Limb (tissue), 2 donors: ENCODE results near the gene GNG2.
A peak's percentile ranks its signal among the peaks of the same experiment; 100 is the strongest.

Source experiments
- DNase-seq, 2 donors: peaks; one replicate each; pipeline ENCODE4 v3.0.0-alpha.2; 2016; ENCODE audit errors: extremely low spot score in 2 of 2

GNG2 gene

GRCh38 chr14:51855234-51855633 lies 5.2 kb upstream of the GNG2 start:
- peak in 1 of 2 donors; percentile 48 for DNase-seq

DNA sequence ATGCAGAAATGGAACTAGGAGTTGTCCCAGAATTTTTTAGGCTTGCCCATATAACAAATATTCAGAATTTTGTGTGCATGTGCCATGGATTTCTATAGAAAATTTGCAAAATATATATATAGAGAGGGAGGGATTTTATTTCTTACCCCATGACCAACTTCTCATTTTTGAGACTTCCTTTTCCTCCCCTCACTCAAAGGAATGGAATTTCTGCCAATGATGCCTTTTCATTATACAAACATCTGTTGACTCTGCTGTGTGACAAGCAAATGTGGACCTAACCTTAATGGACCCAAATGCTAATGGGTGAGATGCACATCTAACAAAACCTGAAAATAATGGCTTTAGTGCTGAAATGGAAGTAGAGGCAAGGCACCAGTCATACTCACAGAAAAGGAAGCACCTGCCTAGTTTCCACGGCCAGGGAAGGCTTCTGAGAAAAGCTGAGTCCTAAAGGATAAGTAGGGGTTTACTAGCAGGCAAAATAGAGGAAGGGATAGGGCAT lies 3.6 kb upstream of the GNG2 start:
- no peak for DNase-seq

DNA sequence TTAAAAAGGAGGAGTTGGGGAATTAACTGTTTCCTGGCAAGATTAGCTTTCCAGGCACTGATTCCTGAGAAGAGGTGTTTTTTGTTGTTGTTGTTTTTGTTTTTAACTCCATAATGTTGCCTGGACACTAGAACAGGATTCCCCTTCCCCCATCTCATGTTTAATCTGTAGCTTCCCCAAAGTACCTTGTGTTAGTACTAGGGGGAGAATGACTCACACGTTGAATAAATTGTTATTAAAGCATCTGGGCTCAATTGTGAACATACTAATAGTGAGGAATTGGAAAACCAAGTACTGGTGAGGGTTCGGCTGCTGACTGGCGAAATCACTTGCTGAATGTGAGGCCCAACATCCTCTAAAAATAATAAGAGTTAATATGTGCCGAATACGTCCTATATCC lies 1.3 kb upstream of the GNG2 start:
- DNase-seq: no peak

DNA sequence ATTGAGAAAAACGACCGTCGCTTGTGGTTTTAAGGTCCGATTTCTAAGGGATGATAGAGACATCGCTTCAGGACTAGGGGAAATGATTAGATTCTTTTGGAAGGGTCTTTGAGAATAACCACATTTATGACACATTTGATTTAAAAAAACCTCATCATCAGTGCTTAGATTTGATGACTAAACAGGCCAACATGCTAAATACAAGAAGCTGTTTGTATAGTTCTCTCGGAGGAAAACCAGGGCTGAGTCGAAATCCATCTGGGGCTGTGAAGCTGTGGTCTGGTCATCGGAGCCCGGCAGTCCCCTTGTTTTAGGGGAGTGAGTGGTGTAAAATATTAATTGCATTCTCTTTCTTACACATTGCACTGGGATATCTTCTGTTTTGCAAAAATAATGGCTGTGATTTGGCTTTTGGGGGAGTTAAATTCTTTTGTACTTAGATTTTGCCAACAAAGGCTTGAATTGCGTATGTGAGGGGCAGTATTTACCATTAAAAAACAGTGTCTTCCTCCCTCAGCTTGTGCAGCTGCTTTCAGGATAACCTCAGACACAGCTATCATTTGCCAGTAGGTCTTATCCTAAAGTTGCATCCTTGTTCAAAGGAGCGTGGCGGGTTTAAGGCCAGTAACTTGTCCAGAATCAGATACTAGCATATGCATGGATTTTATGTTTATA lies 550 bp downstream of the GNG2 start:
- DNase-seq: no peak

GRCh38 chr14:51862176-51862796 lies 1.9 kb downstream of the GNG2 start:
- no peak for DNase-seq

- DNase-seq: no peak
Observed at GRCh38 chr14:51862860-51863259, 2.4 kb downstream of the GNG2 start.

GRCh38 chr14:51865953-51866747 lies 5.7 kb downstream of the GNG2 start:
- no peak for DNase-seq

GRCh38 chr14:51867741-51868140 lies 7.3 kb downstream of the GNG2 start:
- DNase-seq: no peak

DNA sequence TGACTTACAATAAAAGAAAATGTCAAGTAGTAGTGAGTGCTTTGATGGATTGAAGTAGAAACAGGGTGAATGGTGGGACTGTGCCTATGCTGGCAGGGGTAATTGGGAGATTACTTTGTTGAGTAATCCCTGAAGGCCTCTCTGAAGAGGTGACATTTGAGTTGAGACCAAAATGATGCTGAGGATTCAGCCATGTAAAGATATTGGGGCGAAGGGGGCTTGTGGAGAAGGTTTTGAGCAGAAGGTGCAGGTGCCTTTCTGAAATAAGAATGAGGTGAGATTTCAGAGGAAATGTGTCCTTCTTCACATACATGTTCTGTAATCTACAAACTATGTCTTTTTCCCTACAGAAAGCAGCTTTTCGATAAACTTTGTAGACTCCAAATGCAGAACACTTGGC lies 8.0 kb downstream of the GNG2 start:
- DNase-seq: no peak

DNA sequence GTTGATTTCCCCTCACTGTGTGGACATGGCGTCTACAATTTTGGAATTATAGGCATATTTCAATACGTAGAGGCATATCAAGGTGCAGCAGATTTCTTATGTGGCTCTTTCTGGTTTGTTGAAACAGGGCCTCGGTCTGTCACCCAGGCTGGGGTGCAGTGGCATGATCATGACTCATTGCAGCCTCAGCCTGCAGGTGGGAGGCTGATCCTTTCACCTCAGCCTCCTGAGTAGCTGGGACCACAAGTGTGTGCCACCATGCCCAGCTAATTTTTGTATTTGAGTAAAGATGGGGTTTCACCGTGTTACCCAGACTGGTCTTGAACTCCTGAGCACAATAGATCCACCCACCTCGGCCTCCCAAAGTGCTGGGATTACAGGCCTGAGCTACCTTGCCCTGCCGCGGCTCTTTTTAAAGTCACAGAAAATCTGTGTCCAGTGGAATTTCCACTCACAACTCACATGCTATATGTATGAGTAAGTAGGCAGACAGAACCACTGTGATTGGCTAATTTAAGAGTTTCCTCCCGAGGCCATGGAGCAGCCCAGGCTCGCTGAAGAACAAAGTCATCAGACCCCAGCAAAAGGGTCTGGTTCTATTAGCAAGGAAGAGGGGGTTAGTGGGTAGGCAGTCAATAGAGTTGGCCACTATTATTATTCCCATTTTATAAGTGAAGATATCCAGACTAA lies 9.1 kb downstream of the GNG2 start:
- DNase-seq: no peak

DNA sequence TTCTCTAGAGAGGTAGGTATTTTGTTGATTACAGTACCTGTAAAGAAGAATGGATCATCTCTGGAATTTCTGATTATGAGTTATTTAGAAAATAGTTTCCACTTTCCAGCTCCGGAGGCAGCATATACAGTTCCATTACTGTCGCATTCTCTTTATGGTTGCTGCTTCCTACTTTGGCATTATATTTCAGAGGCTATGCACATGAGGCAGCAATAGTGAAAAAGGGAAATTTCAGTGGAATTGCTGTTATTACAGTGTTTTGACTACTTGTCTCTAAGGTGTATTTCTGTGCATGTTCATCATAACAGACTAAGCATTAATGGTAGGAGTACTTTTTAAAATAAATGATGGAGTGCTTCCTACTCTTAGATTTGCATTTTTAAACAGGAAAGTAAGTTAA lies 10.2 kb downstream of the GNG2 start:
- DNase-seq: no peak

- no peak for DNase-seq
Observed at GRCh38 chr14:51871846-51872245, 11.4 kb downstream of the GNG2 start.

- no peak for DNase-seq
Observed at GRCh38 chr14:51872396-51872795, 12.0 kb downstream of the GNG2 start.

- no peak for DNase-seq
Observed at GRCh38 chr14:51873221-51873893, 12.9 kb downstream of the GNG2 start.

DNA sequence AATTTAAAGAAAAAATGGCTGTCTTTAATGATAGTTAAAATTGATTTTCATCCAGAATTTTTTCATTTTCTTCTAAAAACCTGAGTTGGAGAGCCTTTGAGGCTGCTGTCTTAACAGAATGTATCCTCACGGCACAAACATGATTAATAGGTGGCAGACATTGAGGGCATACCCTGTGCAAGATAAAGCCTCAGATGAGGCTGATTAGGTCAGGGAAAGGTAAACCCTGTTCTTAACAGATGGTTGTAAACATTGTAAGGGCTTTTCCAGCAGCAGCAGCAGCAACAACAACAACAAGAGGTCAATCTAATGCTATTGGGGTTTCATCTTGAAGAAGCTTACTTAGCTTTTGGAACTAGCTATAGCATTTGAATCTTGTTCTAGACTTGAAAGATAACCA lies 17.4 kb downstream of the GNG2 start:
- DNase-seq: no peak

GRCh38 chr14:51879170-51879569 lies 18.8 kb downstream of the GNG2 start:
- no peak for DNase-seq

DNA sequence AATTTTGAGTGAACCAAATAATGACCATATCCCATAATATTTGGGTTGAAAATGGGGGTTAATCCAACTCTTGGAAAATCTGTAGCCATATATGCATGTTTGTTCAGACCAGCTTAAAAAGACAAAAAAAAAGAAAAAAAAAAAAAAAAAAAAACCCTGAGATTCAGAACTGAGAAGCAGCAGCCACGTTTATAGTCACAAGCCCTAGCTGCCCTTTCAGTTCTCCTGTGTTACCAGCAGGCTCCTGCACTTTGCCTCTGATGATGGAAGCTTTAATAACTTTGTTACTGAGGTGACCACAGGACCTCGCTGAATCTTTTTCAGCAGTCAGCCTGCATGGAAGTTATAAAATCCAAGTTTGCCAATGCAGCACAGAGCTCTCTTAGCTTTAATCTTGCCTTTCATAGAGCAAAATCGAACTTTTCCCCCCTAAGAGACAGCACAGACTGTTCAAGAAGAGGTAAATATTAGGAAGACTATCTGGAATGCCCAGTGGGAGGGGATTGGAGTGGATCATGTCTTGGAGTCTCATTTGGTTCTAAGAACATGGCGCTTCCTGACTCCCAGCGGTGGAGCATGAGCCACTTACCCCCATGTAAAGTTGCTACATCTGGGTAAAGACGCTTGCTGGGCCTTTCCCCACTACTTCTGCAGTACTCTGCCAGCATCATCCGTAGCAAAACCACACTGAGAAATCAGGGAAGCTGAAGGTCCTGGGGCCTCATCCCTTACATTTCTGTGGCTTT lies 20.6 kb downstream of the GNG2 start:
- no peak for DNase-seq

- DNase-seq: no peak
Observed at GRCh38 chr14:51881636-51882035, 21.2 kb downstream of the GNG2 start.

GRCh38 chr14:51883232-51883631 lies 22.8 kb downstream of the GNG2 start:
- no peak for DNase-seq

DNA sequence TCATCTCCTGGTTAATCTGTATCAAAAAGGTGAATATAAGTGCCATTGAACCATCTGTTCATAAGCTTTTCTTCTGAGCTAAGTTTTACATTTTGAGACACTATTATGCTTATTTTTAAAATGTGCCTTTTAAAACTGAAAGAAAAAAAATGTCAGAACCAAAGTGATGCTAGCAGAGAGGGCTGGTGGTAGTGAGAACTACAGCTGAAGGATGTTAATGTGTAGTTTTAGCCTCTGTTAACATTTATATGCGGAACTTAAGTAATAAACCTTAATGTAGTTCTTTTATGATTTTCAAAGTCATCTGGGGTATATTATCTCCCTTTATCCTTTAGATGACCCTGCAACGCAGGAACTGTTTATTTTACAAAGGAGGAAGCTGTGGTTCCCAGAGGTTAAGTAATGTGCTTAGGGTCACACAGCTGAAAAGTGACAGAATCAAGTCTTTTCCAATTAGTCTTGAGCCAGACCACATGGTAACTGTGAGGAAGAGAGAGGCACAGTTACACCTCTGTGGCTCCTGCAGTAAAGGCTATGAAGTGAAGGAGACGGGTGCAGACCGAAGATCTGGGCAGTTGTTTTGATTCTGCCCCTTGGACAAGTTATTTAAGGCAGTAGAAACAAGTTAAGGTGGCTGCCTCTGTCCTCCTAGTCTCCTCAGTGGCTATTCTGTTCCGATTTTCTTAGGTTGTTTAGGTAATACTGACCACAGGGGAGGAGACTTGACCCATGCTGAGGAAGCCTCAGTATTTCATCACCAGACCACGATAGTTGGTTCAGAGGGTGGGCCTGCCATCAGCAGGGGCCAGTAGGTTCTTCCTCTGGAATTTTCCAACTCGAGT lies 23.9 kb downstream of the GNG2 start:
- no peak for DNase-seq
